Thymus (tissue), 11 donors: Measurements from ENCODE around the gene KEAP1. TPM values are rescaled to one million over a fixed set of nuclear protein-coding genes. Genes with fewer than 3 reads are reported as not detected.

ENCODE experiments used
- DNase-seq, 9 donors: peaks; one replicate each; pipeline ENCODE4 v3.0.0-alpha.2; 2013; ENCODE audit warnings: low spot score in 9 of 9, low read depth in 6 of 9, missing footprints in 1 of 9
- H3K27ac ChIP-seq, 2 donors: one replicate each; pipeline ENCODE4 v1.5.1; 2013; ENCODE audit warnings: control low read depth in 1 of 2, low read depth in 1 of 2, low read length in 1 of 2, mild to moderate bottlenecking in 1 of 2, moderate library complexity in 1 of 2
- H3K27me3 ChIP-seq, 2 donors: one replicate each; pipeline ENCODE4 v1.5.1; 2013; ENCODE audit warnings: low read length in 1 of 2; ENCODE audit not compliant: control insufficient read depth in 2 of 2, insufficient read depth in 1 of 2
- H3K36me3 ChIP-seq, 2 donors: one replicate each; pipeline ENCODE4 v1.5.1; 2013; ENCODE audit warnings: low read length in 1 of 2, mild to moderate bottlenecking in 1 of 2, moderate library complexity in 1 of 2; ENCODE audit not compliant: control insufficient read depth in 2 of 2, insufficient read depth in 2 of 2
- H3K4me1 ChIP-seq, 2 donors: one replicate each; pipeline ENCODE4 v1.5.1; 2013; ENCODE audit warnings: low read length in 2 of 2; ENCODE audit not compliant: control insufficient read depth in 2 of 2, insufficient read depth in 2 of 2
- H3K4me3 ChIP-seq, 2 donors: one replicate each; pipeline ENCODE4 v1.5.1; 2013; ENCODE audit warnings: low read length in 2 of 2, control low read depth in 1 of 2, mild to moderate bottlenecking in 1 of 2
- H3K9me3 ChIP-seq, 2 donors: one replicate each; pipeline ENCODE4 v1.5.1; 2013; ENCODE audit warnings: low read length in 1 of 2, mild to moderate bottlenecking in 1 of 2; ENCODE audit not compliant: control insufficient read depth in 2 of 2, insufficient read depth in 1 of 2
- WGBS: extraction: QIAGEN DNeasy Blood & Tissue Kit; methylation state at CpG from one replicate; pipeline ENCODE4 v1.1.7; 2013; 5-methylcytosine and 5-hydroxymethylcytosine counted together
- polyA plus RNA-seq: library from polyadenylated mRNA; stranded (reverse); fragments of 200-250 nt; gene quantifications from one replicate; pipeline ENCODE4 v1.2.3, GENCODE V29; 2013
- total RNA-seq: library from RNA; stranded (reverse); fragments of 120-200 nt; gene quantifications from one replicate; pipeline ENCODE4 v1.2.4, GENCODE V29; 2013
- donor health status: healthy.

KEAP1 gene
- total and polyA plus RNA-seq, 2 donors: 53.7 to 59.5 TPM

DNA sequence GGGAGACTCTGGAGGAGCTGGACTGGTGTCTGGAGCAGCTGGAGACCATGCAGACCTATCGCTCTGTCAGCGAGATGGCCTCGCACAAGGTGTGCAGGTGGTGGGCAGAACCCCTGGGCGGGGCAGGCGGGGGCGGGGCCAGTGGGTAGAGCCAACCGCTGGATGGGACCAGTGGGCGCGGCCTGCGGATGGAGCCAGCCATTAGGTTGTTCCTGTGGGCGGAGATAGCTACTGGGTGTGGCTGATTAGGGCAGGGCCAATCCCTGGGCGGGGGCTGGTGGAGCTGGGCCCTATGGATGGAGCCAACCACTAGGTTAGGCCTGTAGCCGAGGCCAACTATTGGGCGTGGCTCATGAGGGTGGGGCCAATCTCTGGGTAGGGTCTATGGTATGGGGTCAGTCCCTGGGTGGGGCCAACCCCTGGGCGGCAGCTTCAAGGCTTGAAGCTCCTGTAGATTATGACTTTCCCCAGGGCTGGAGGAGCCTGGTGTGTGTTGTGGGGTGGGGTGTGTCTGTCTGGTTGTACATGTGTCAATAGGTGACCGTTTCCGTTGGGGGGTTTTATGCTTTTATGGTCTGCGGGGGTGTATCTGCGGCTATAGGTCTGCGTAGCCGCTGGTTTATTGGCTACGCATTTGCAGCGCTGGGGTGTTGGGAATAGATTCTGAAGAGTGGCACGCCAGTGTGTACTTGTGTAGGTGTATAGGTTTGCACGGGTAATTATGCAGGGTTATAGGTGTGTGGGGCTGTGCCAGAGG is 52.1 kb downstream of the KEAP1 start:
- no peak overlapping the region for H3K27ac ChIP-seq
- peaks cover 0 to 6% of the 10 kb centered on the region in 2 donors for H3K4me1 ChIP-seq
- peaks cover 0 to 56% of the 10 kb centered on the region in 2 donors for H3K27me3 ChIP-seq
- WGBS: 88% methylated on average over 25 of the region's 25 CpGs
- H3K4me3 ChIP-seq: no peak overlapping the region
- H3K36me3 ChIP-seq: no peaks in the 10 kb centered on the region
- DNase-seq: no peak
- H3K9me3 ChIP-seq: no peaks in the 10 kb centered on the region

DNA sequence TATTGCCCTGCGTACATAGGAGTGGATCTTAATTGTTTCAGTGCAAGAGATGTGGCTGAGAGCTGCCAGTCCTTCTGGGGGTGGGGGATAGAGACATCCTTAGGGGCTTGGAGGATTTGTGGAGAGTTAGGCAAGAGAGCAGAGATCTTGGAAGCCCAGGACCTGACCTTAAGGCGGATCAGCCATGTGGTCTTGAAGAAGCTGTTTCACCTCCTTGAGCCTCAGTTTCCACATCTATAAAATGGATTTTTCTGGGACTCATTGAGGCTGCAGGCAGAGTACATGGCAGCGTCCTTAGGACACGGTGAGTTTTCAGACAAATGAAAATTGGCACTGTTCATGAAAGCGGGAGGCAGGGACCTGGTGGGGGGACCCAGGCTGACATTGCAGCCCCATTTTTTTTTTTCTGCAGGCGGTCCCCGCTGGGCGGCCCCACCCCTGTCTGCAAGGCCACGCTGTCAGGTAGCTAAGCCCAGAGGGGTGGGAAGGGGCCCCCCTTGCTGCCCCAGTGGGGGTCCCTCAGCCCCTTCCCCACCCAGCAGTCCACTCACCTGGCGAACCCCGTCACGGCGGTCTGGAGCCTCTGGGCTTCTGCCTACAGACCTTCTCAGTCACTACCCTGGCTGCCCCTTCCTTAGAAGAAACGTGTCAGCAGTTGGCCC is 52.8 kb downstream of the KEAP1 start:
- Histone ChIP-seq H3K4me3 (no peak overlapping the region), H3K27ac (no peak overlapping the region), H3K9me3 (no peaks in the 10 kb centered on the region), H3K27me3 (peaks cover 0 to 55% of the 10 kb centered on the region in 2 donors), H3K4me1 (peaks cover 0 to 6% of the 10 kb centered on the region in 2 donors), H3K36me3 (no peaks in the 10 kb centered on the region)
- 94% methylated on average over 14 of the region's 14 CpGs for WGBS
- DNase-seq: no peak

DNA sequence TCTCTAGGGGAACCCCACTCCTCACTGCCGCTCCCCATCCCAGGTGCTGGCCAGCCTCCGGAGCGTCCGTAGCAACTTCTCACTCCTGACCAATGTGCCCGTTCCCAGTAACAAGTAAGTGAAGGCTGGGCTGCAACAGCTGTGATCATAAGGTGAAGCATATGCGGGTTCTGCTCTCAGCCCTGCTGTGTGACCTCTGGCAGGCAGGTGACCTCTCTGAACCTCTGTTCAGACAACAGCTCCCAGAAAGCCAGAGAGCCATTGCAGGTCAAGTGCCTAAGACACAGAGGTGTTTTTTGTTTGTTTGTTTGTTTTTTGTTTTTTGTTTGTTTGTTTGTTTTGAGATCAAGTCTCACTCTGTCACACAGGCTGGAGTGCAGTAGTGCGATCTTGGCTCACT is 54.1 kb downstream of the KEAP1 start:
- peaks cover 0 to 45% of the 10 kb centered on the region in 2 donors for H3K27me3 ChIP-seq
- no peaks in the 10 kb centered on the region for H3K9me3 ChIP-seq
- no peak overlapping the region for H3K4me3 ChIP-seq
- H3K4me1 ChIP-seq: no peaks in the 10 kb centered on the region
- 94% methylated on average over 7 of the region's 7 CpGs for WGBS
- H3K36me3 ChIP-seq: no peaks in the 10 kb centered on the region
- DNase-seq: no peak
- H3K27ac ChIP-seq: no peak overlapping the region

DNA sequence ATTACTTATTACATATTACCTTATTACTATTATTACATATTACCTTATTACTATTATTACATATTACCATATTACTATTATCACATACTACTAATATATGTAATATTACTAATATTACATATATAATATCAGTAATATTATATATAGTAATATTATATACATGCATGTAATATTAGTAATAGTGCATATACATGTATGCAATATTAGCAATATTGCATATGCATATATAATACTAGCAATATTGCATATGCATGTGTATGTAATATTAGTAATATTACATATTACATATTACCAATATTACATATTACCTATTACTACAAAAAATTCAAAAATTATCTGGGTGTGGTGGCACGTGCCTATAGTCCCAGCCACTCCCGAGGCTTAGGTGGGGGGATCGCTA is 60.5 kb downstream of the KEAP1 start:
- 97% methylated on average over 3 of the region's 3 CpGs for WGBS

DNA sequence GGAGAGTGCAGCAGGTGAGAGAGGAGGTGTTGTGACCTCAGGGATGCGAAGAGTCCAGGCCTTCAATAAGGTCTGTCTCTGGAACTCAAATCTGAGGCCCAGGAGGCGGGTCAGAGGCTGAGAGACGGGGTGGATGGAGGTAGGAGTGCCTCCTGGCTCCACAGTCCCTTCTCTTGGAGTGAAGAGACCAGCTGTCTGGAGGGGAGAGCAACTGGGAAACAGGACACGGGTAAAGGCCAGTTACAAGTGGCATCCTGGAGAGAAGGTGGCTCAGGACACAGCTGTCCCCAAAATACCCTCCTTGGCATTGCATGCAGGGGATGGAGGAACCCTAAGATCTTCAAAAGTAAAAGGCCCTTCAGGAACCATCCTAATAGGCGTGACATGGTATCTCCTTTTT is 63.6 kb downstream of the KEAP1 start:
- Histone ChIP-seq H3K27me3 (peaks cover 0 to 14% of the 10 kb centered on the region in 2 donors), H3K36me3 (no peaks in the 10 kb centered on the region), H3K4me1 (no peaks in the 10 kb centered on the region), H3K9me3 (no peaks in the 10 kb centered on the region), H3K27ac (no peak overlapping the region), H3K4me3 (no peak overlapping the region)
- WGBS: 91% methylated on average over 5 of the region's 5 CpGs
- no peak for DNase-seq

More for the DNA sequence above, 60.5 kb downstream of the KEAP1 start:
- Histone ChIP-seq H3K36me3 (no peaks in the 10 kb centered on the region), H3K4me1 (no peaks in the 10 kb centered on the region), H3K27me3 (peaks cover 0 to 8% of the 10 kb centered on the region in 2 donors), H3K27ac (no peak overlapping the region), H3K4me3 (no peak overlapping the region), H3K9me3 (no peaks in the 10 kb centered on the region)
- no peak for DNase-seq

Other genes starting within 250 kb of the KEAP1 start
- gene ICAM1, start 232.2 kb downstream of the KEAP1 start, total RNA-seq: 24.6 TPM
- gene ICAM1, start 232.2 kb downstream of the KEAP1 start, polyA plus RNA-seq: 18.2 TPM
- gene ICAM4, start 216.4 kb downstream of the KEAP1 start, total RNA-seq: 3.1 TPM
- gene ICAM4, start 216.4 kb downstream of the KEAP1 start, polyA plus RNA-seq: 3.8 TPM
- 0.85 TPM for gene ICAM5, start 213.4 kb downstream of the KEAP1 start, total RNA-seq
- gene ICAM5, start 213.4 kb downstream of the KEAP1 start, polyA plus RNA-seq: 1.2 TPM
- gene ZGLP1, start 193.5 kb downstream of the KEAP1 start, total RNA-seq: 2.3 TPM
- gene ZGLP1, start 193.5 kb downstream of the KEAP1 start, polyA plus RNA-seq: 29.8 TPM
- gene FDX2, start 187.3 kb downstream of the KEAP1 start, total RNA-seq: 11.9 TPM
- gene FDX2, start 187.3 kb downstream of the KEAP1 start, polyA plus RNA-seq: 18.2 TPM
- gene RAVER1, start 169.8 kb downstream of the KEAP1 start, total RNA-seq: 5.9 TPM
- 15.4 TPM for gene RAVER1, start 169.8 kb downstream of the KEAP1 start, polyA plus RNA-seq
- gene ICAM3, start 163.7 kb downstream of the KEAP1 start, total RNA-seq: 99.0 TPM
- gene ICAM3, start 163.7 kb downstream of the KEAP1 start, polyA plus RNA-seq: 66.2 TPM
- 117 TPM for gene TYK2, start 122.8 kb downstream of the KEAP1 start, total RNA-seq
- gene TYK2, start 122.8 kb downstream of the KEAP1 start, polyA plus RNA-seq: 291 TPM
- 130 TPM for gene CDC37, start 99.8 kb downstream of the KEAP1 start, total RNA-seq
- 313 TPM for gene CDC37, start 99.8 kb downstream of the KEAP1 start, polyA plus RNA-seq
- gene PDE4A, start 82.8 kb downstream of the KEAP1 start, total RNA-seq: 0.24 TPM
- gene PDE4A, start 82.8 kb downstream of the KEAP1 start, polyA plus RNA-seq: 4.8 TPM
- gene S1PR5, start 14.1 kb upstream of the KEAP1 start, total RNA-seq: 0.61 TPM
- gene S1PR5, start 14.1 kb upstream of the KEAP1 start, polyA plus RNA-seq: 4.2 TPM
- gene ATG4D, start 40.5 kb upstream of the KEAP1 start, total RNA-seq: 28.4 TPM
- gene ATG4D, start 40.5 kb upstream of the KEAP1 start, polyA plus RNA-seq: 54.0 TPM
- 32.5 TPM for gene KRI1, start 62.7 kb upstream of the KEAP1 start, total RNA-seq
- 77.5 TPM for gene KRI1, start 62.7 kb upstream of the KEAP1 start, polyA plus RNA-seq
- gene CDKN2D, start 65.6 kb upstream of the KEAP1 start, total RNA-seq: 40.3 TPM
- gene CDKN2D, start 65.6 kb upstream of the KEAP1 start, polyA plus RNA-seq: 42.3 TPM
- gene AP1M2, start 84.0 kb upstream of the KEAP1 start, total RNA-seq: 4.8 TPM
- gene AP1M2, start 84.0 kb upstream of the KEAP1 start, polyA plus RNA-seq: 20.7 TPM
- gene SLC44A2, start 122.2 kb upstream of the KEAP1 start, total RNA-seq: 25.6 TPM
- gene SLC44A2, start 122.2 kb upstream of the KEAP1 start, polyA plus RNA-seq: 78.4 TPM
- gene ILF3, start 151.0 kb upstream of the KEAP1 start, total RNA-seq: 60.7 TPM
- gene ILF3, start 151.0 kb upstream of the KEAP1 start, polyA plus RNA-seq: 185 TPM
- gene QTRT1, start 198.1 kb upstream of the KEAP1 start, total RNA-seq: 21.1 TPM
- 72.1 TPM for gene QTRT1, start 198.1 kb upstream of the KEAP1 start, polyA plus RNA-seq
- gene DNM2, start 214.7 kb upstream of the KEAP1 start, total RNA-seq: 49.0 TPM
- gene DNM2, start 214.7 kb upstream of the KEAP1 start, polyA plus RNA-seq: 102 TPM